UCSD-AML1 (cell line): ENCODE data around the gene ZFHX3.

Experiments
- DNase-seq: peaks from one replicate; lab custom pipeline; 2025; ENCODE audit not compliant: unreplicated experiment; lab: John Stamatoyannopoulos, UW

ZFHX3 gene

DNA sequence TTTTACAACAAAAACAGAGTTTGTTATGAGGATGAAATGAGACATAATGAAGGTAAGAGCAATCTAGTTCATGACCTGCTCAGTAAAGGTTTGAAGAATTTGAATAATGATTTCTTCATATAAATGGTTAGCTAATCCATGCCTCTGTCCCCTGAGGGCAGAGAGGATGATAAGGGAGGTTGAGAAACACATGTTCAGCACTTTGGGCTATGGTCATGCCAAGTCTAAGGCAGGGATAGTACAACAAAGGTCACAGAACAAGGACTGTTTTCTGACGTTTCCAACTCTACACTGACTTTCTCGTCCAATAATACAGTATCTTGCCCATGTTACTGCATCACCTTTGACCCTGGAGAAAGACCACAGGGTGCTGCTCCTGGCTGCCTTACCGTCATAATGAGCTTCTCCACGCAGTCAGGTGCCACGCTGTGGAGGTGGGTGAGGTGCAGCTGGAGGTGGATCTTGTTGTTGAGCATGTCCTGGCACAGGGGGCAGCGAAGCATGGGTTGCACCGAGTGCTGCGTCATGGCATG is 236.7 kb downstream of the ZFHX3 start:
- DNase-seq, result no peak

DNA sequence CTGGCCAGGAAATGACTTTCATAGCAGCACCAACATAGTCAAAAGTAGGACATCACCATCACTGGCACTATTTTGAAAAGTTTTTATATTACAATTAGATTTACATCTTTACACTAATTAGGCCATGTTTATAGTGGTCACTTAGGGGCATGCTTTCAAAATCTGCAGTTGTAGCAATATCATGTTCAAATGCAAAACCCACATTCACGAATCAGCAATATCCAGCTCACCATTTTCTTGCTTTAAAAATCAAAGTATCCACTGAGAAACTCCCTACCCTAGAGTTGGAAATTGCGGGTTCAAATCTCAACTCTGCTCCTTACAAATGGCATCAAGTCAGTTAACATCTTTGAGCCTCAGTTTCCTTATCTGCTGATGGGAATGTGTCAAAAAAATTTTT is 237.4 kb downstream of the ZFHX3 start:
- no peak for DNase-seq

GRCh38 chr16:72809446-72809845 is 238.5 kb downstream of the ZFHX3 start:
- DNase-seq, result no peak

- no peak for DNase-seq
Observed at GRCh38 chr16:72808754-72809153, 239.2 kb downstream of the ZFHX3 start.

DNA sequence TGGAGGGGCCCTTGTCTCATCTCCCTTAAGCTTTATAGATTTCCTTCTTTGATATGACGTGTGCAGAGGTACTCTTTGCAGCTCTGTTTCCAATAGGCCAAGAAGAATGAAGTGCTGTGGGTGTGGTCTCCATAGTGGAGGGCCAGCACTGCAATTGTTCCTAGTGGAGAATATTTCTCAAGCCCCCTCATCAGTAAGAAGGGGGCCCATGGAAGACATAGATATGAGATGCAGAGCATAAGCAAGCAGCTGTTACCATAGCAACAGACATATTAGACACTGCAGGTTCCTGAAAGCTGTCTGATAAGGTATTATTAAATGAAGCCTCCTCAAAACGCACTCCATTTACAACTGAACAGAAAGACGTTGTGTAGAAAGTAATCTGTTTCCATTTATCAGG is 240.7 kb downstream of the ZFHX3 start:
- no peak for DNase-seq

DNA sequence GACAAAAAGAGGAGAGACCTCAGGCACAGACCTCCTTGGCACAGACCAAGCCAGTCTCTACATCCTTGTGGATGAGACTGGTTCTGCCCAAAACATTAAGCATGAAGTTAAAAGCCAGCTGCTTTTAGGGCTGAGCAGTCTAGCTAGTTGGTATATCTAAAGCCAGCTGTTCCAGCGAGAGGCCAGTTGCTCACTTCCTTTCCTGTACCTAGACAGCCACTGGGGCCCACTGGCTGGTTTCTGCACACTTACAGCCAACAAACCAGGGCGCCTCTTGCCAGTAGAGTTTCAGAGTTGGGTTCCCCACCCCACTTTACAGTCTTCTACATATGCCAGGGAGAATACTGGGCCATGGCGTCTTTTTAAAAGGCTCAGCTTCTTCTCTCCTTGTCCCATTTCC is 242.4 kb downstream of the ZFHX3 start:
- DNase-seq, result no peak

- DNase-seq, result no peak
Observed at GRCh38 chr16:72800524-72801161, 247.3 kb downstream of the ZFHX3 start.

- no peak for DNase-seq
Observed at GRCh38 chr16:72798264-72798663, 249.7 kb downstream of the ZFHX3 start.

GRCh38 chr16:72797621-72798020 is 250.3 kb downstream of the ZFHX3 start:
- no peak for DNase-seq

DNA sequence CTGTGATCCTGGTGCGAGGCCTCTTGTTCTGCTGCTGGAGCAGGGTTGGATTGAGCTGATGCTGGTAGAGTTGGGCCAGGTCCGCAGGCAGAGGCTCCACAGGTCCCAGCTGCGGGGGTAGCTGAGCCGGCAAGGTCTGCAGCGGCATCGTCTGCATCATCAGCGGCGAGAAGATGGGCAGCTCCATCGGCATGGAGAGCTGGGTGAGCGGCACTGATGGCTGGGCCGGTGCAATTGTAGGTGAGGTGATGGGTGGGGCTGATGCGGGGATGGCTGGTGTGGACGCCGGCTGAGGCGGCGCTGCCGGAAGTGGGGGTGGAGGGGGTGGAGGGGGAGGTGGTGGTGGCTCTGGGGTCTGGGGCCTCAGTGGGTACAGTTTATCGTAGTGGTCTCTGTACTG is 251.7 kb downstream of the ZFHX3 start:
- DNase-seq, result no peak

DNA sequence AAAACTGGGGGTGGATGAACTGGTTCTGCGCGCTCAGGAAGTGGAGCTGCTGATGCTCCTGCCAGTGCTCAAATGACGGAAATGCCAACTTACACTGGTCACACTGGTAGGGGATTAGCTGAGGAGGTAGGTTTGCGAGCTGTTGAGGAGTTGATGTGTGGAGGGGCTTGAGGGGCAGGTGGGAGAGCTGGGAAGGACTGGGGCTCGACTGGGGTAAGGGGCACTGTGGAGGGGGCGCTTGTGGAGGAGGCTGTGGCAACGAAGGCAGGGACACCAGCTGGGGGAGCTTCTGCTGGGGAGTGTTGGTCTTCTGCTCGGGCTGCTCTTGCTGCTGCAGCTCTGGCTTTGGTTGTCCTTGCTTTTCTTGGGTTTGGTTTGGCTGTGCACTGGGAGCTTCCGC is 252.9 kb downstream of the ZFHX3 start:
- DNase-seq, result no peak

- DNase-seq, result no peak
Observed at GRCh38 chr16:72794319-72794718, 253.6 kb downstream of the ZFHX3 start.

GRCh38 chr16:72793716-72794115 is 254.2 kb downstream of the ZFHX3 start:
- DNase-seq, result no peak

- no peak for DNase-seq
Observed at GRCh38 chr16:72793017-72793416, 254.9 kb downstream of the ZFHX3 start.

GRCh38 chr16:72791786-72792185 is 256.1 kb downstream of the ZFHX3 start:
- DNase-seq, result no peak

DNA sequence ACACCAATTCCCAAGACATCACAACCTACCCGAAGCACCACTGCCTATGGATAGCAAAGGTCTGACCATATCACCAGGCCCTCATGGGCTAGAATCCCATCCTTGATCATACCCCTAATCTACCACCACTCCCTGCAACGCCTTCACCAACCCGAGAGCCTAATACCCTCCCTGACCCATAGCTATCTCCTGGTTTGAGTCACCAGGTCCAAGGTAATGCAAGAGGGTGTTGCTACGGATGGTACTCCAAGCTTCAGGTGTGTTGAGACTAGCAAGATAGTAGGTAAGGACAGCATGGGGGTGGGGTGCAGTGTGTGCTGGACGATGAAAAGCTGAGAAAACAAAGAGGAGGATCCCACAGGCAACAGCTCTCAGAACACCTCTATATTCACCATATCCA is 258.0 kb downstream of the ZFHX3 start:
- no peak for DNase-seq

- DNase-seq, result no peak
Observed at GRCh38 chr16:72789465-72789864, 258.5 kb downstream of the ZFHX3 start.

- no peak for DNase-seq
Observed at GRCh38 chr16:72788269-72788809, 259.6 kb downstream of the ZFHX3 start.

DNA sequence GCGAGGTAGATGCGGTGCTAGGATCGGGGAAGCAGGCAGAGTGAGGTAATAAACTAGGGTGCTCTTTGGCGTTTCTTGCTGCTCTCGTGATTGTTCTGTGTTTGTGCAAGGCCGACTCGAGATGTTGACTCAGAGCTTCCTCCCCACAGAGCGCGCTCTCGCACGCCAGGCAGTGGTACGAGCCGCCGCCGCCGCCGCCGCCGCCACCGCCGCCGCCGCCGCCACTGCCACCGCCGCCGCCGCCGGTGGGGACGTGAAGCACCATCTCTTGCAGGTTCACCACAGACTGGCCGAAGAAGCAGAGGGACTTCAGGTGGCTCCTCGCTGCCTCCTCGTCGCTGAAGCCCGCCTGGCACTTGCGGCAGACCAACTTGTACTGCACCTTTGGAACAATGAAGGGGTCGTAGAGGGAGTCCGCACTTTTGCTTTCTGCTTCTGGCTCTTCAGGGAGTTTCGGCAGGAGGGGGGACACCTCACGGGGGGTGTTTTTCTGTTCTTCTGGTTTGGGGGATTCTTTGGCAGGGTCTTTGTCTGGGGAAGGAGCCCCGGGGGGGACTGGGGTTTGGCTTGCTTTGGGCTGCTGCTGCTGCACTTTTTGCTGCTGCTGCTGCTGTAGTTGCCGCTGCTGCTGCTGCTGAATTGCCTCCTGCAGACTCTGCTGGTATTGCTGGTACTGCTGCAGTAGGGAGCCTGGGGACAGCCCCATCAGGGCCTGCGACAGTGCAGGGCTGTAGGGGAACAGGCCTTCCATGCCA is 260.2 kb downstream of the ZFHX3 start:
- DNase-seq, result peak; percentile 15

GRCh38 chr16:72787130-72787513 is 260.8 kb downstream of the ZFHX3 start:
- DNase-seq, result no peak

DNA sequence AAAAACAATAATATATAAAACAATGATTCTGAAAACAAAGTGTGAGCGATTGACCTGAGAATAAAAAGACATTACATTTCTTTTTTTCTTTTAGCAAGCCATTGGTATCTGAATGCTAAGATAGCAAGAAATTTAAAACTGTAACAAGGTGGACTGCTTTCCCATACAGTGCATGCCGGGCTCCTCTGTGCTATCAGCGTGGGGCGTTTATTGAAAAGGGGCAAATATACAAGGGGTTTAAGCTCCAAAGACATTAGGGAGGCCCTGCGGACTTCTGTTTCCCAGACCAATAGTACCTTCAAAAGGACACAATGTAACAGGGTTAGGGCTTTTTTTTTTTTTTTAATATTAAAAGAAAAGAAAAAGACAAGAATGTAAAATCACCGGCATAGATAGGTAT is 261.3 kb downstream of the ZFHX3 start:
- no peak for DNase-seq

GRCh38 chr16:72785886-72786285 is 262.0 kb downstream of the ZFHX3 start:
- no peak for DNase-seq
